Stomach (tissue), 4 donors: Measurements from ENCODE around the gene CPSF4L.

Experiments
- EP300 ChIP-seq: sonication (generic); formaldehyde crosslinking; IDR thresholded peaks from one replicate; pipeline ENCODE4 v1.6.1; 2017; ENCODE audit warnings: antibody characterized with exemption
- POLR2A ChIP-seq, 4 donors: fragments of 450-650 bp; IDR thresholded peaks; one replicate each; pipeline ENCODE4 v1.6.1; 2016; ENCODE audit warnings: antibody characterized with exemption in 4 of 4, control low read depth in 2 of 4, mild to moderate bottlenecking in 1 of 4, moderate library complexity in 1 of 4
- POLR2AphosphoS5 ChIP-seq, 3 donors: sonication (generic); formaldehyde crosslinking; IDR thresholded peaks; one replicate each; pipeline ENCODE4 v1.6.1; 2016; ENCODE audit warnings: antibody characterized with exemption in 3 of 3
- TF ChIP-seq, protein P1 (sequence below), 7 experiments: fragments of 450-650 bp in 4 of 7; fragments of 200-600 bp in 3 of 7; sonication (generic) in 3 of 7; IDR thresholded peaks; one replicate each; pipeline ENCODE4 v1.5.1; 2016 to 2019; ENCODE audit warnings: antibody characterized with exemption in 7 of 7, control low read depth in 2 of 7, mild to moderate bottlenecking in 1 of 7

DNA sequence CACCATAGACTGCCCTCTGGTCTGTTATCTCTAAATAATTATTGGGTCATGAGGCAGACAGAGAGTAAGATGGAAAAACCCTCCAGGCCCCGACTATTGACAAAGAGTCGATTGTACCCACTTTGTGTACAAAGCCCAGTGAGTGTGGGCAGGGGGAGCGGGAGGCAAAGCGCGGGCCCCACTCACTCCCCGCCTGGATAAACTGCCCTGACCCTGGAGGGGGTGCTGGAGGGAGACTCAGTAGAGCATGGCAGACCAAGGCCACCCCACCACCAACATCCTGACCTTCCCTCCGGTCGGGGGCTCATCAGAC is 11.2 kb upstream of the CPSF4L start:
- TF ChIP-seq, protein P1, sequence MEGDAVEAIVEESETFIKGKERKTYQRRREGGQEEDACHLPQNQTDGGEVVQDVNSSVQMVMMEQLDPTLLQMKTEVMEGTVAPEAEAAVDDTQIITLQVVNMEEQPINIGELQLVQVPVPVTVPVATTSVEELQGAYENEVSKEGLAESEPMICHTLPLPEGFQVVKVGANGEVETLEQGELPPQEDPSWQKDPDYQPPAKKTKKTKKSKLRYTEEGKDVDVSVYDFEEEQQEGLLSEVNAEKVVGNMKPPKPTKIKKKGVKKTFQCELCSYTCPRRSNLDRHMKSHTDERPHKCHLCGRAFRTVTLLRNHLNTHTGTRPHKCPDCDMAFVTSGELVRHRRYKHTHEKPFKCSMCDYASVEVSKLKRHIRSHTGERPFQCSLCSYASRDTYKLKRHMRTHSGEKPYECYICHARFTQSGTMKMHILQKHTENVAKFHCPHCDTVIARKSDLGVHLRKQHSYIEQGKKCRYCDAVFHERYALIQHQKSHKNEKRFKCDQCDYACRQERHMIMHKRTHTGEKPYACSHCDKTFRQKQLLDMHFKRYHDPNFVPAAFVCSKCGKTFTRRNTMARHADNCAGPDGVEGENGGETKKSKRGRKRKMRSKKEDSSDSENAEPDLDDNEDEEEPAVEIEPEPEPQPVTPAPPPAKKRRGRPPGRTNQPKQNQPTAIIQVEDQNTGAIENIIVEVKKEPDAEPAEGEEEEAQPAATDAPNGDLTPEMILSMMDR (IDR thresholded peaks at IDR 0.05) = no peak
- TF ChIP-seq POLR2A (IDR thresholded peaks at IDR 0.05) (no peak), EP300 (no peak), POLR2AphosphoS5 (IDR thresholded peaks at IDR 0.05) (no peak)
